HTERT RPE-1 (cell line): ENCODE measurements around the gene SRSF10.
"Not testable (repeated sequence)": the region's sequence is repeated elsewhere in the genome, so short reads cannot be mapped to it uniquely, and the experiment has no call there.

Source experiments
- in situ Hi-C: fragments of 300-500 bp; cut with MboI; formaldehyde crosslinking; loops from 4 replicates; pipeline ENCODE4 v1.14.3; 2020; ENCODE audit warnings: low sequenced_read_pairs

The SRSF10 gene

GRCh38 chr1:23979881-23980727 is at the start of gene SRSF10:
SRSF10 (minus strand) TSS chr1:23980327; CDS start chr1:23980255, 72 bp downstream.
- in situ Hi-C loops = no loop called here

DNA sequence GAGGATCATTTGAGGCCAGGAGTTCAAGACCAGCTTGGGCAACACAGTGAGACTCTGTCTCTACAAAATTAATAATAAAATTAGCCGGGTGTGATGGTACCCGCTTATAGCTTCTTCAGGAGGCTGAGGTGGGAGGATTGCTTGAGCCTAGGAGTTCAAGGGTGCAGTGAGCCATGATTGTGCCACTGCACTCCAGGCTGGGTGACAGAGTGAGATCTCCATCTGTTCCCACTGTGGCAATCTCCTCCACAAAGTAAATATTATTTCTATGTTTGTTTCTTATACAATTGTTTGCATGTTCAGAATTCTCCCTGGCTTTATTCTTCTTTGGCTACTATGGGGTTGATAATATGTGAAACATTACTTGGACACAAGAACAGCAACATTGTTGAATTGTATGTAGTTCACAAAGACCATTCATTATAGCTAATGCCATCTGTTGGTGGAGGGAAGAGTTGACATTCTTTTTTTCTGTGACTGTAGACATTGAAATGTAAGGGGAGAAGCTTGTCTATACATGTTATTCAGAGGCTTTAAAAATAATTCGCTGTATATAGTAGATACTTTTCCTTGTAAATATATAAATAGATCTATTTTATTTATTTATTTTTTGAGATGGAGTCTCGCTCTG is 47.8 kb upstream of the SRSF10 start:
- in situ Hi-C loops = no loop called here

DNA sequence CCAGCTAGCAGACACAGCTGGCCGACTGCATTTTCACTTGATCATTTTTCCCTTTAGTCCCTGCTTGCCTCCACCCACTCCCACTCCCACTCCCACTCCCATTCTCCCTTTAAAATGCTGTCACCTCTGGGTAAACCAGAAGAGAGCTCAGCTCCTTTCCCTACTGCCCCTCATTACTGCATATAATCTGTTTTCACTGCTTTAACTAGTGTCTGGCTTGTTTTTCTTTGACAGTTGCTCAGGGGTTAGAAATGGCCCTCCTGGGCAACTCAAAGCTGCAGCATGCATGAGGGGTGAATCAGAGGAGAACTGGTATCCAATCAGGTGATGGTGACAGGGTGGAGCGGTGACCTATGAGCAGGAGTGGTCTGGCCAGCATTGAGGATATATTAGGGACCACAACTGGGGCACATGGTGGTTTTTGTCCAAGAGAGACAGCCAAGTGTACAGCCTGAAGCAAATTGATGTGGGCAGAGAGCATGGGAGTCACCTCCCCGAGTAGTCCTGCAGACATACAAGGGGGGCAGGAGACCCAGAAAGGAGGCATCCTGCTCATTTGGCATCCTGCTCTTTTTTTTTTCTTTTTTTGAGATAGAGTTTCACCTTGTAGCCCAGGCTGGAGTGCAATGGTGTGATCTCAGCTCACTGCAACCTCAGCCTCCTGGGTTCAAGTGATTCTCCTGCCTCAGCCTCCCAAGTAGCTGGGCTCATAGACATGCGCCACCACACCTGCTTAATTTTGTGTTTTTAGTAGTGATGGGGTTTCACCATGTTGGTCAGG is 42.6 kb upstream of the SRSF10 start:
- in situ Hi-C loops = no loop called here

GRCh38 chr1:24021403-24022266 is 41.5 kb upstream of the SRSF10 start:
- in situ Hi-C loops = no loop called here

DNA sequence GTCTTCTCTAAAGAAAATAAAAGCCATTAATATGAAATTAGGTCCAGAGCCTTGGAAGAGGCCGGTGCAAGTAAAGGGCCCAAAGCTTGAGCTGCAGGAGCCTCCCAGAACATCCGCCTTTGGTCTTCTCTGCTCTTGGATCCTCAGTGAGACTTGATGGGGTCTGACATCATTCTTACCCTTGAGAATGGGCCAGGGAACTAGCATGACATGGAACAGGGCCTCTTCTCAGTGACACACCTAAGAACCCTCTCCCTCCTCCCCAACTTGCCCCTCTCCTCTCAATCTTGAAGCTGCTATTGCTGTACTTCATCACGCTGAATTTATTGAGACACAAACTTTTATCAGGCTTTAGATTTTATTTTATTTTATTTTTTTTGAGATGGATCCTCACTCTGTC is 40.3 kb upstream of the SRSF10 start:
- in situ Hi-C loops = no loop called here

GRCh38 chr1:24020025-24020424 is 39.9 kb upstream of the SRSF10 start:
- in situ Hi-C loops = no loop called here

- in situ Hi-C loops = no loop called here
Observed at GRCh38 chr1:24018611-24019580, 38.8 kb upstream of the SRSF10 start.

DNA sequence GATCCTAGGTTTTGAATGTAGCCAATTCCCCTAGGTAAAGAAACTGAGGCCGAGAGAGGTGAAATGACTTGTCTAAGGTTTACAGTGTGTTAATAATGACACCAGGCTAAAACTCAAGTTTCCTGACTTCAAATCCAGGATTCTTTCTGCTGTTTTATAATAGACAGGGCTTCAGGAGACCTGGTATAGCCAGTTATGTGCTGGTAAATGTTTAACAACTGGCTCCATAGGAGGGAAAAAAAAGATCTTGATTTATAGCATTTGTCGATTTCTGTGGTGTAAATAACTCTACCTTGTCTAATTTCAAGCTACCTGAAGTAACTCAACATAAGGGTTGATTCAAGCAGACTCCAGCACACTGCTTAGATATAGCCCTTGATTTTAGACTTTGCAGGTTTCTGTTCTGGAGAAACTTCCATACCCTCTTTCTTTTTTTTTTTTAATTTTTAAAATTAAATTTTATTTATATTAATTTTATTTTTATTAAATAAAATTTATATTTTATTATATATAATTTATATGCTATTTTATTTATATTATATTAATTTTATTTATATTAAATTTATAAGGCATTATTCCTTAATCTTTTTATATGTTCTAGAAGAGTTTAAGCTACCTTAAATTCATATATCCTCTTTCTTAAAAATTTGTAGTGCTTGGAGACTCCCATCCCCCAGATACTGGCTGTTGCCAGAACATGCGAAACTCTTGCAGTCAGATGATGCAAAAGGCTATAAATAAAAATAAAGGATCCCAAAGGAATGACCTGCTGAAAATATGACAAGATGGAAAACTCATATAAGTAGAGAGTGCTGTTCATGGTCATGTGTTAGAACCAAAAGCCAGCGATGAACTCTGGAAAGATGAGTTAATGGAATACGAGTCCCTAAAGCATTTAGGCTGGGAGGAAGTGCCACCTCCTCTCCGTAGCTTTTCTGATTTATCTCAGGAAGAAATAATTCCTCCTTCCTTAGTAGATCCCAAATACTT is 35.4 kb upstream of the SRSF10 start:
- in situ Hi-C loops = no loop called here

DNA sequence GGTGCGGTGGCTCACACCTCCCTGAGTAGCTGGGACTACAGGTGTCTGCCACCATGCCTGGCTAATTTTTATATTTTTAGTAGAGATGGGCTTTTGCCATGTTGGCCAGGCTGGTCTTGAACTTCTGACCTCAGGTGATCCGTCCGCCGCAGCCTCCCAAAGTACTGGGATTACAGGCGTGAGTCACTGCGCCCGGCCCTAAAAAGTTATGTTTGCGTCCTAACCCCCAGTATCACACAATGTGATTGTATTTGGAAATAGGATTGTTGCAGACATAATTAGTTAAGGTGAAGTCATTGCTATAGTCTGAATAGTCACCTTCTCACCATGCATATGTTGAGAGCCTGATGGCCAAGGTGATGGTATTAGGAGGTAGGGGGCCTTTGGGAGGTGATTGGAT is 32.8 kb upstream of the SRSF10 start:
- in situ Hi-C loops = not testable (repeated sequence)

DNA sequence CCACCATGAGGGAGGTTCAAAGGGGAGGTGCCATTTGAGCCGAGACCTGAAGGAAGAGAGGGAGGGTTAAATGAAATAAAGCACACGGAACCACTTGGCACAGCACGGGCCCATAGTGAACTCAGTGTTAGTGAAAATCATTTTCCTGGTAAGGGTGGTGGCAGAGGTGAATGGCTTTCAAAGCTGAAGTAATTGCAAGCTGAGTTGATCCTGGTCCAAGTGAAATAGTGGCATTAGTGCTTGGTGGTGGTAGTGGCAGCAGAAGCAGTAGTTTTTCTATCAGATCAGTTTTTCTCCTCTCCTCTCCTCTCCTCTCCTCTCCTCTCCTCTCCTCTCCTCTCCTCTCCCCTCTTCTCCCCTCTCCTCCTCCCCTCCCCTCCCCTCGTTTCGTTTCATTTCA is 30.5 kb upstream of the SRSF10 start:
- in situ Hi-C loops = no loop called here

DNA sequence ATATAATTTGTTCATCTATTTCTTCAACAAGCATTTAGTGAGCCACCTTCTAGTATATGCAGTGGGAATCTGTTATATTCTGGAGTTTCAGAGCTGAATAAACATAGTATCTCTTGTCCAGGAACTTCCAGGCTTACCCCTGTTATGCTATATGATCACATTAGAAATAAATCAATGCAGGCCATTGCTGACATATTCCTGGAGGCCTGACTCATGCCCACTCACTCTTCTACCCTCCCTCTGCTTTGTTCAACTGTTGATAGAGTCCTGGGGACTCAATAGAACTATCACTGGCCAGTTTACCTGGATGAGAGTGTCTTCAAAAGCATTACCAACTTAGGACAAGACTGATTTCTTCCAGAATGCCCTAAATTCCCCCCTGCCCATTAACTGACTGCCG is 29.3 kb upstream of the SRSF10 start:
- in situ Hi-C loops = no loop called here

GRCh38 chr1:24008574-24009184 is 28.6 kb upstream of the SRSF10 start:
- in situ Hi-C loops = not testable (repeated sequence)

DNA sequence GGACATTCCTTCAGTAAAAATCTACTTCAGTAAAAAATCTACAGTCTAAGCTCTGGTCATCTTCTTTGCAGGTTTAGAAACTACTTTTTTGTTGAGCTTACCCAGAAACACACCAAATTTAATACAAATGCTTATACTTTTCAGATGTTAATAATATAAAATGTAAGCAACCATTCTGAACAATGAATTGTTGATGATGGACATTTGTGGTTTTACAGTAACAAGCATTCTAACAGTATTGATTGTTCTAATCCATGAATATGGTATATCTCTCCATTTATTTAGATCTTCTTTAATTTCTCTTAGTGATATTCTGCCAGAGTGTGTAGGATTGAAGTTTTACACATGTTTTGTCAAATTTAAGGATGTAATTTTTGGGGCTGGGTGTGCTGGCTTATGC is 27.0 kb upstream of the SRSF10 start:
- in situ Hi-C loops = no loop called here

DNA sequence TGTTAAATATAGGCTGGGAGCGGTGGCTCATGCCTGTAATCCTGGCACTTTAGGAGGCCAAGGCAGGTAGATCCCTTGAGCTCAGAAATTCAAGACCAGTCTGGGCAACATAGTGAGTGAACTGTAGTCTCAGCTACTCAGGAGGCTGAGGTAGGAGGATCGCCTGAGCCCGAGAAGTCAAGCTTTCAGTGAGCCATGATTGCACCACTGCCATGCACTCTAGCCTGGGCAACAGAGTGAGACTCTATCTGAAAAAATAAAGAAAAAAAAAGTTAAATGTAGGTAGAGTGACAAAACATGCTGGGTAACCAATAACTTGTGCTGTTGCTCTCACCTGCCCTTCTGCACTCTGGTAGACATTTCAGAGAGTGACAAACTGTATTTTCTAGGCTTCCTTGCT is 25.0 kb upstream of the SRSF10 start:
- in situ Hi-C loops = no loop called here

- in situ Hi-C loops = no loop called here
Observed at GRCh38 chr1:24004132-24004531, 24.0 kb upstream of the SRSF10 start.

DNA sequence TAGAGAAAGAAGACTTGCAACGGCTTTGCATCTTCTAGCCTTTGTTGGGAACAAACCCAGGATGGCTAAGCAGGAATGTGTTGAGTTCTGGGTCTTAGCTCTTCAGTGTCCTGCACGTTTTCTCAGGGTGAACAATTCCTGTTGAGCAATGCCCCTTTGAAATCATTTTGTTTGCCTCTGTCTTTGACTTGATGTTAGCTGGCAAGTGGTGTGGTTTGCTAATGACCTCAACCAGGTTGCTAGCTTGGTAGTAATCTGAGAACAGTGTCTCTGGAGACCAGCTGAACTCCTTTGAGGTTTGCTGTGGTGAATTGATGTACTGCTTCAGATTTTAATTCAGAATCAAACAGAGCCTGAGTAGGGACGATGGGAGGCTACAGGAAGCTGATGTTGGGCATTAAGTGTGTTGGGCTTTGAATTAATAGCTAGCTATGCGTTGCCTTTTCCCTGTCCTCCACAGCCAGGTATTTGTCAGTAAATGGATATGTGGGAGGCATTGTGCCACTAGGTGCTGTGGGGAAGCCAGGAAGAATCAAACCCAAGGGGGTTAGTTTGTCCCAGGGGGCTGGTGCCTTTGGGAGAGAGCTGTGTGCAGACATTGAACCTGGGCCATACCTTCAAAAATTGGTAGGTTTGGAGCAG is 23.3 kb upstream of the SRSF10 start:
- in situ Hi-C loops = no loop called here

DNA sequence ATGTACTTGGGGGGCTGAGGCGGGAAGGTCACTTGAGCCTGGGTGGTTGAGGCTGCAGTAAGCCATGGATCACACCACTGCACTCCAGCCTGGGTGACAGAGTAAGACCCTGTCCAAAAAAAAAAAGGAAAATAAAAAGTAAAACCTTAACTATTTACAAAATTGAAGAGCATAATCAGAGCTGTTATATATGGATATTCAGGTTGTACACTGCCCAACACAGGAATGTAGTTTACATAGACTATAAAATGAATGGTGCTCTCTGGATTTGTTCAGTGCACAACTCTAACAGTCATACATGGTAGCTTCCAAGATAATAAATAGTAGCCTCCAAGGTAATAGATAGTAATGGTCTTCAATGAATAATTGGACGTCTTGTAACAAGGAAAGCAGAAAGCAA is 22.6 kb upstream of the SRSF10 start:
- in situ Hi-C loops = no loop called here
